GM19324 (cell line): ENCODE measurements around the gene ENTPD1.
A peak's percentile ranks its signal among the peaks of the same experiment; 100 is the strongest.
"Not testable (repeated sequence)": the region's sequence is repeated elsewhere in the genome, so short reads cannot be mapped to it uniquely, and the experiment has no call there.

Source experiments
- ATAC-seq: cut with Tn5 transposase; IDR thresholded peaks from one replicate; pipeline ENCODE4 v1.9.1; 2021; ENCODE audit warnings: mild to moderate bottlenecking, moderate library complexity; ENCODE audit not compliant: unreplicated experiment, low FRiP score

The ENTPD1 gene

GRCh38 chr10:95906677-95907455 is 150.9 kb downstream of the ENTPD1 start:
- ATAC-seq: peak; percentile 29

- ATAC-seq: peak; percentile 88
These were observed 151.7 kb downstream of the ENTPD1 start, which contains the start of gene CC2D2B for GRCh38 chr10:95907456-95908253. TSS of gene CC2D2B (plus strand) at chr10:95907975. CDS start at chr10:95911324, 3,349 bp downstream.

- no peak for ATAC-seq
These were observed 152.5 kb downstream of the ENTPD1 start for GRCh38 chr10:95908450-95908849.

- ATAC-seq: no peak
These were observed 153.6 kb downstream of the ENTPD1 start for GRCh38 chr10:95909561-95909960.

GRCh38 chr10:95916039-95916438 is 160.1 kb downstream of the ENTPD1 start:
- not testable (repeated sequence) for ATAC-seq
